Stimulated activated CD8-positive, alpha-beta memory T cell treated with anti-CD3 and anti-CD28 coated beads, Interleukin-4, amount 100 ng/mL, for 1 hour (primary cell): ENCODE measurements around the gene KPNB1.

ENCODE experiments used
- DNase-seq, 2 donors: peaks; one replicate each; pipeline ENCODE4 v3.0.0-alpha.2; 2020; ENCODE audit warnings: low read depth in 2 of 2, low spot score in 1 of 2

The KPNB1 gene

DNA sequence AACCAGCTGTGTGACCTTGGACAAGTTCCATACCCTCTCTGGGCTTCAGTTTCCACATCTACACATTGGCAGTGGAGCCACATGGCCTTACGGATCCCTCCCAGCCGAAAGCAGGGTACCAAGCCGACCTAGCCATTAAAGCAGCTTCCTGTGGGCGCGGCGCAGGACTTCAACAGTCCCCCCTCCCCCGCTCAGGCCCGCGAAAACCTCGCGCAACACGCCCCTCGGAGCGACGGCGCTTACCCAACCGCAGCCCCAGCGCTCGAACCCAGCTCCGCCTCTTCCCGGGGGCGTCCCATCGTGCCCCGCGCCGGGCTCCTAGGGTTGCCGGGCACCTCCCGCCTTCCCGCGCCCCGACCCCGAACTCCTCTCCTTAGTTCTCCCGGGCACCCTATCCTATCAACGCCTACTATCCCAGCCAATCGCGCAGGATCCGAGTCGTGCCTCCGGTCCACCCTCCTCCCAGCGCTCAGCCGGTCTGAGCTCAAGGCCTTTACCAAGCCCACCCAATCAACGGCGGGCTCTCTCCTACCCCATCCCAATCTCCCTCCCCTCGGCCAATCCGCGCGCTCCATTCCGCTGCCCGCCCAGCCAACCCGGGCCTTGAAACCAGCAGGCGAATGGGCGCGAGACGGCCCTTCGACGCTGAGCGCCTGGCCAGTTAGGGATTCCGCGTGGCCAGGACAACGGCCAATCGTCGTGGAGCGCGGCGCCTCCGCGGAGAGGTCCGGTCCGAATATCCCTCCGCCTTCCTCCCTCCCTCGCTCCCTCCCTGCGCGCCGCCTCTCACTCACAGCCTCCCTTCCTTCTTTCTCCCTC lies at the start of gene KPNB1:
KPNB1 (plus strand) TSS at position 767 of the 819 bp plus-strand sequence. CDS start 326 bp downstream, outside the sequence.
- DNase-seq: peak; percentile 88 to 94

DNA sequence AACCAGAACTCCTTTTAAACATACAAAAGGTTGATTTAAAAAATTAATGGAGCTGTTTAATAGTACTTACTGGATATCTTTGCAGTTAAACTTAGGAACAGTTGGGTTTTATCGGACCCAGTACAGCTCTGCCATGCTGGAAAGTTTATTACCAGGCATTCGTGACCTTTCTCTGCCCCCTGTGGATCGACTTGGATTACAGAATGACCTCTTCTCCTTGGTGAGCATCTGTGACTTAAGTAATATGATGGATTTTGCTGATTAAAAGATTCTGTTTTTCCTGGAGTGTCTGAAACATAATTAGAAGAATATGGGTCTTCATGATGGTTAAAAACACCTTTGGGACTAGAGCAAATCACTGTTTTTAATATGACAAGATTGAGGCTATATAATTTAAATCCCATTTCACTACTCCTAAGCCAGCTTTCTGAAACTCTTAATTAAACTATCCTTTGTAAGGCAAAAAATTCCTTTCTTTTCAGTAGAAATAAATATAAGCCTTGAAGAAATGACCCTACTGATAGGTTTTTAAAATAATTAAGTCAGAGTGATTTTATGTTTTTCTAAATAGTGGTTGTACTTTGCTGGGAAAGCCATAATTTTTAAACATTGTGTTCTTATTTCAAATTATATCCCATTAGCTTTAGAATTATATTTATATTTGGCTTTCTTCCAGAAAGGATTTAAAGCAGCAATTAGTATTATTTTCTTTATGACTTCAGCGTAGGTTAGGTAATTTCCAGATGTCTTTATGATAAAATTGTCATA lies 45.7 kb upstream of the KPNB1 start:
- DNase-seq: no peak

DNA sequence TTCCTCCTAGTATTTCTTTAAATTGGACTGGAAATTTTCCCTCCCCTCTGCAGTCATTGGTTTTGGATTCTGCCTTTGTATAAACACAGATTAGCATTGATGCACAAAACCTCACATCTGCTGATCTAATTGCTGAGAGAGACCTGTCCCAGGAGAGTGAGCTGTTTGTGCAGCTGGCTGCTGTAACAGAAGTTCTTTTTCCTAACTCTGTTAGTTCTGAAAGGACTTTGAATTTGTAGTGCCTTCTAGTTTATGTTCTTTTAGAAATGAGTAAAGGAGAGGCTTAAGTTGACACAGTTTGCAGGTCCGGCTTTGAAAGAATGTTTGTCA lies 45.2 kb upstream of the KPNB1 start:
- DNase-seq: no peak

DNA sequence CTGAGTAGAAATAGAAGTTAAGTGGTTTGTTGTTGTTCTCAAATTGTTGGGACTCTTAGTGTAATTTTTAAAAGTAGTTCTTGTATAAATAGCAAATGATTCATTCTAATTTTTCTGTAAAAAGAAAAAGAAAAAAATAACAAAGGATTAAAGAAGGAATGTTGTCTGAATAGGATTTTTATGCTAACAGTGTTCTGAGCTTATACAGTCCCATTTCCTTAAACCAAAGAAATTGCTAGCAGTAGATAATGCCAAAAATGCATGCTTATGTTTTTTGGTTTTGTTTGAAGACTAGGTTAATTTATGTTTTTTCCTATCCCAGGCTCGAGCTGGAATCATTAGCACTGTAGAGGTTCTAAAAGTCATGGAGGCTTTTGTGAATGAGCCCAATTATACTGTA lies 44.7 kb upstream of the KPNB1 start:
- no peak for DNase-seq

DNA sequence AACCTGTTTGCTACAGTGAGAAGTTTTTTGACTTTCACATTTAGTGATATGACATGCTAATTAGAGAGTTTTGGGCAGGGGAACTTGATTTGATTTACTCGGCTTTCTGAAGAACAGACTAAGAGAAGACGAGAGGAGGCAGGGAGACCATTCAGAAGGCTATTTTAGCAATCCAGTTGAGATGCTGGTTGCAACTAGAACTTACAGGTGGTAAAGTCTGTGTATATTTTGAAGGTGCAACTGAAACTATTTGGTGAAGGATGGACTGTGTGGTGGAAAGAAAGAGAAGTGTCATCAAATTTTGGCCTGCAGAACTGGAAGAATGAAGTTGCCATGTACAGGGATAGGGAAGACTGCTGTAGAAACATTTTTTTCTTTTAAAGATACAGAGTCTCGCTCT lies 42.2 kb upstream of the KPNB1 start:
- no peak for DNase-seq

DNA sequence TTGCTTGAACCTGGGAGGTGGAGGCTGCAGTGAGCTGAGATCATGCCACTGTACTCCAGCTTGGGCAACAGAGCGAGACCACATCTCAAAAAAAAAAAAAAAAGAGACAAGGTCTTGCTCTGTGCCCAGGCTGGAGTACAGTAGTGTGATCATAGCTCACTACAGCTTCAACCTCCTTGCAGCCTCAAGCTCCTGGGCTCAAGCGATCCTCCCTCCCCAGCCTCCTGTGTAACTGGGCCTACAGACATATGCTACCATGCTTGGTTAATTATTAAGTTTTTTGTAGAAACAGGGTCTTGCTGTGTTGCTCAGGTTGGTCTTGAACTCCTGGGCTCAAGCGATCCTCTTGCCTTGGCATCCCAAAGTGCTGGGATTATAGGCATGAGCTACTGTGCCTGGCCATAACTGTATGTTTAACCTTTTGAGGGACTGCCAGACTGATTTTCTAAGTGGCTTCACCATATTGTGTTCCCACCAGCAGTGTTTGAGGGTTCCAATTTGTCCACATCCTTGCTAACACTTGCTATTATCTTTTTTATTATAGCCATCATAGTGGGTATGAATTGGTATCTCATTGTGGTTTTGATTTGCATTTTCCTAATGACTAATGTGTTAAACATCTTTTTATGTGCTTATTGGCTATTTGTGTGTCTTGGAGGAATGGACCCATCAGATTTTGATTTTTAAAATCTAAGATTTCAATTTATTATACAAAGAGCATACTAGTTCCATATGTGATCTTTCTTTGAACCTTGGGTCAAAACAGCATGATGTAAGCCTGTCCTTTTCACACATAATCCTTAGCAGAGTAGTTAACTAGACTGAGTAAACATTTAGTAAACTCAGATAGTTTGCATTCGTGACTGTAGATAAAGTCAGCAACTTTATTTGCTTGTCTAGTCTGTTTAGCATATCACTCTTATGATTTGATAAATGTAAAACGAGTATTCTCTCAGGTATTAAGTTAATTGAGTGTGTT lies 38.1 kb upstream of the KPNB1 start:
- DNase-seq: no peak

DNA sequence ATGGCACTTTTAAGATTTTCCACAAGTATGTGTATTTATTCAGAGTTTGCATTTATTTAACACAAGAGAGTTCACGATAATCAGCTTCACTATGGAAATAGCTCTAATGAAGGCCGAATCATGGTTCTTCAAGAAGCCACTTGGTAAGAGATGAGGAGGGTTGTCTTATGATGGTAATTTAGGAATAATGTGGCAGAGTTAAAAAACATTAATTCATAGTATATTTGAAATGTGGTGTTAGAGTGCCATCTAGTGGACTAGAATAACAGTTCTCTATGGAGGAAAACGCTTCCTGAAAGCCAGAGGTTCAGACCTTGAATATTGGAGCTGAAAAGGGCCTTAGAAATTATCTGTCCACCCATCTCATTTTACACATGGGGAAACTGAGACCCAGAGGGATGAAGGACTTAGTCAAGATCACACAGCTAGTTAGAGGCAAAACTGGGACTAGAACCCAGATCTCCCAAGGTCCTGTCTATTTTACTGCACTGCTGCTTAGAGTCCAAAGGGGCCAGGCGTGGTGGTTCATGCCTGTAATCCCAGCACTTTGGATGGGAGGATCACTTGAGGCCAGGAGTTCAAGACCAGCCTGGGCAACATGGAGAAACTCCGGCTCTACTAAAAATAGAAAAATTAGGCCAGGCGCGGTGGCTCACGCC lies 33.8 kb upstream of the KPNB1 start:
- DNase-seq: no peak

DNA sequence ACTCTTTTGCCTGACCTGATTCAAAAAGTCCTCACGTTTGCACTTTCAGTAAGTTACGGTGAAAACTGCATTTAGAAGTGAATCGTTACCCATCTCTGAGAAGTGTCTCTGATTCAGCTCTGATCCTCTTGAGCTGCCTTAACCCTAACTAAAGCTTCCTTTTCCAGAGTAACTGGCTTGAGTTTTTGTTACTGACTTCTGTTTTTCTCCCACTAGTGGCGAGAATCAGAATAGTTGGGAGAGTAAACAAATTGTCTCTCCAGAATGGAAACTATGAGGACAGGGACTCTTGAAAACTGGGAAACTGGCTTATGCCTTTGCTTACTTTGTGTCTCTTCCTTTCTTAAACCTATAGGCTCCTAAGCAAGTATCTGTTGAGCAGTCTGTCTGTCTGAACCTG lies 31.3 kb upstream of the KPNB1 start:
- DNase-seq: no peak

DNA sequence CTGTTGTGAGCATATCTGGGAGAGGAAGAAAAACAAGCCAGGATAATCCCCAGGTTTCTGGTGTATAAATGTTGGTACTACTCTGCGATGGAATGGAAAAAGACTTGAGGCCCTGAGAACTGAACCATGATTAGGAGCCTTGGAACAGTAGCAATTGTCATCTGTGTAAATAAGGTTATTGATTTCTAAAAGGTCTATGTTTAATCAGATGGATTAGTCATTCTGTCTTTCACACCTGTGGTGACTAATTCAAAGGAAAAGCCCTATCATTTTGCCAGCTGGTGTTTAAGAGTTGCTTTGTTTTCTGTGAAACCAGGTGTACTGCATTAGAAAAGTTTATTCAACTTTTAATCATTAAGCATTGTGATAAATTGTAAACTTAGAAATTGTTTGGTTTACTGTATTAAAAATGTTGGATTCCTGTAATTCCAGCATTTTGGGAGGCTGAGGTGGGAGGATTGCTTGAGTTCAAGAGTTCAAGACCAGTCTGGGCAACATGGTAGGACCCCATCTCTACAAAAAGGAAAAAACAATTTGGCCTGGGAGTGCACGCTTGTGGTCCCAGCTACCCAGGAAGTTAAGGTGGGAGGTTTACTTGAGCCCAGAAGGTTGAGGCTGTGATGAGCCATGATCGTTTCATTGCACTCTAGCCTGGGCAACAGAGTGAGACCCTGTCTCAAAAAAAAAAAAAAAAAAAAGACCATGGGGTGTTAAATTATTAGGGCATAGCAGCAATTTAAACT lies 29.0 kb upstream of the KPNB1 start:
- no peak for DNase-seq

DNA sequence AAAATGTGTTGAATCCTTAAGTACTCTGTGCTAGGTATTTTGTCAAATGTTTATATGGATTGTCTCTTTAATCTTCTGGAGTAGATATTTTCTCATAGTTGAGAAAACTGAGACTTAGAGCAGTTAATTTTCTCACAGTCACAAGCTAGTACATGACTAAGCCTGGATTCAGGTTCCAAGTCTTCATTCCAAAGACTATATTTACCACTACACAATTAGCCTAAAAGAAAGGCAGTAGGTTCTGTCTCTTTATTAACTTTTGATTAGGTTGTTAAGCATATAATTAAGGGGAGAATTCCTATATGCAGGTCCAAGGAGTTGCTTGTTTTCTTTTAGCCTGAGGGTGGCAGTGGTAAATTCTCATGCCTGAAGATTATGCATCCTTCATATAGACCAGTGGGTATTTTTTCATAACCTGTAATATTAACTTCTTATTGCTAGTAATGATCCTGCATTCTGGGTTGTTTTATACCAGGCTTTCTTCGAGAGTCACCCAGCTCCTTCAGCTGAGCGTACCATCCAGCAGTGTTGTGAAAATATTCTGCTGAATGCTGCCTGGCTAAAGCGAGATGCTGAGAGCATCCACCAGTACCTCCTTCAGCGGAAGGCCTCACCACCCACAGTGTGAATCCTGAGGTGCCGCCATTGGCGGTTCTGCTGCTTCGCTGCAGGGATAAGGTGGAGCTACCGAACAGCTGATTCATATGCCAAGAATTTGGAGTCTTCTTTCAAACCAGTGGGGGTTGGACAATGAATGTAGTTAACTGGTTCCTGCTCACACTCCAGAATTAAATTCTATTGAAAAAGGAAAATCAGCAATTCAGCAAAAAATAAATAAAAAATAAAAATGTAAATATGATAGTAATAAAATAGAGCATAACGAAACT lies 28.2 kb upstream of the KPNB1 start:
- DNase-seq: no peak

DNA sequence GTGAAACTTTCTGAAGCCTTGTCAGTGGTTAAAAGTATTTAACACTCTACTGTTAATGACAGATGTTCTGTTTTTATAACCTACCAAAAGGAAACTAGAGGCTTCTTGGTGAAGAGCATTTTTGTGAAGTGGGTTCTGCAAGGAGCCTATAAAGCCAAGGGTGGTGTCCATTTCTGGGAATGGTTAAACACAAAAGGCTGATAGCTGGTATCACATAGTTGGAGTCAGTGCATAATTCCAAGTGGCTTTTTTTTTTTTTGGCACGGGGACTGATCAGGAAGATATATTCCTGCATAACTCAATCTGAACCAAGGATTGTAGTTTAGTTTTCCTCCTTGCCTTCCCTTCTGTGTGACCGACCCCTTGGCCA lies 27.6 kb upstream of the KPNB1 start:
- DNase-seq: no peak

DNA sequence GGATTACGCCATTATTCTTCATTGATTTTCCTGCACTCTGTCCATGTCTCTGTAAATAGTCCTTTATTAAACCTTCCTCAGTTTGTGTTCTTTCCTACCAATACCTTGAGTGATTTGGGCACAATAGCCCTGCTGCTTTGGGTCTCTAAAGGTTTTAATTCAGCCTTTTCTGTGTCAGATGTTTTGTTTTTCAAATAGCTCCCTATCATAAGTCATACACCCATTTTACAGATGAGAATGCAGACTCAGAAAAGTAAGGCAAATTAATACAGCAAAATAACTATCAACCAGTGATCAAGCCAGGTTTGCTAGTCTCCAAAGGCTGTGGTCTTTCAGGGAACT lies 25.0 kb upstream of the KPNB1 start:
- DNase-seq: no peak

DNA sequence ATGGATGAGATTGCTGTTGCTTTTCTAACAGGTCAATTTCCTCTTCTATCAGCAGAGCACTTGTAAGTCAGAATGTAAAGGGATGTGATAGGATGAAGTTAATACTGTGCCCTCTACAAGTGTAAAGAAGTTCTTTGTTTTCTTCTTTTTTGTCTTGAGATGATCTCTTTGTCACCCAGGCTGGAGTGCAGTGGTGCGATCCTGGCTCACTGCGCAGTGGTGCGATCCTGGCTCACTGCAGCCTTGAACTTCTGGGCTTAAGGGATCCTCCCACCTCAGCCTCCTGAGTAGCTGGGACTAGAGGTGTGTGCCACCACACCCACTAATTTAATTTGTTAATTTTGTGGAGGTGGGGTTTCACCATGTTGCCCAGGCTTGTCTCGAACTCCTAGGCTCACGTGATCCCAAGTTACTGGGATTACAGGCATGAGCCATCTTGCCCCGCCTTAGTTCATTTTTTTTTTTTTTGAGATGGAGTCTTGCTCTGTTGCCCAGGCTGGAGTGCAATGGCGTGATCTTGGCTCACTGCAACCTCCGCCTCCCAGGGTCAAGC lies 21.6 kb upstream of the KPNB1 start:
- no peak for DNase-seq

DNA sequence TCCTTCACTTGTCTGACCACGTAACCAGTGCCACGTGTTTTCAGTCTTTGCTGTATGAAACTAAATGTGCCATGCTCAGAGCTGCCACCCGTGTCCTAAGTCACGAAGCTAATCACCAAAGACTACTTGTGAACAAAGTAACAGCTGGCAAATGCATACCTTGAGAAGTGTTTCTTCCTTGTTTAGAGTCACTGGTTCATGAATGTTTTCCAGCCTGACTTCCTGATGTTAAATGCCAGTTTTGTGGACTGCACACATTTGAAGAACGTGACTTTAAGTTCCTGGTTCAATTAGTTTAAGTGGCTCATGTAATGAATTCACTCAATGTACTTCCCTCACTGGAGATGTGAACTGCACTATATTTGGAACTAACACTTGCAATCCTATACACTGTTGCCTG lies 19.9 kb upstream of the KPNB1 start:
- no peak for DNase-seq

DNA sequence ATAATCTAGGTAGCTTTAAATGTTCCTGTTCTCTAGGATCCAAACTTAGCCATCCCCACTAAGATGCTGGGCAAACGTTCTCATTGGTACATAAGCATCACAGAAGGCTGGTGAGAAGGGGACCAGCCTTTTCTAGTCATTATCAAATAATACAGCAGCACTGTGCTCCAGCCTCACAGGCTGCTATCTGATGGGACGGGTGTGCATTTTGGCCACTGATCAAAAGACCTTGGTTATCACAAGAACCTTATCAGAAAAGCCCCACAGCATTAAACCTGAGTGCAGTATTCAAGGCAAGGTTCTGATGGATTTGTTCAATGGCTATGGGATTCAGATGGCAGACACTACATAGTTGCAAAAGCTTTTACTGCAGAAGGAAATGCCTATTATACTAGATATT lies 19.1 kb upstream of the KPNB1 start:
- DNase-seq: no peak

DNA sequence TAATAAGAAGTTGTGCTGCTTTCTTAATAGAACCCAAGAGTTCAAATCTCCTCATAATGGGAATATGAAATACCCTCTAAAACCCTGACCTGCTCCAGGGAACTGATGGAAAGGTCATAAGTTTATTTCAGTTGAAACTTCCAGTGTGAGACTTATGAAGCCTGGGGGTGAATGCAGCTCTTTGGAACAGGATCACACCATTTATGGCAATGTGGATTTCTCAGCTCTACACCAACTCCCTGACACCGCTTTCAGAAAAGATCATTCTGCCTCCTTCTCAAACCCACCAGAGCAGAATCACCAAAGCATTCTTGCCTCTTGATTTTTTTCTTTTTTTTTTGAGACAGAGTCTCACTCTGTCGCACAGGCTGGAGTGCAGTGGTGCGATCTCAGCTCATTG lies 16.7 kb upstream of the KPNB1 start:
- no peak for DNase-seq

DNA sequence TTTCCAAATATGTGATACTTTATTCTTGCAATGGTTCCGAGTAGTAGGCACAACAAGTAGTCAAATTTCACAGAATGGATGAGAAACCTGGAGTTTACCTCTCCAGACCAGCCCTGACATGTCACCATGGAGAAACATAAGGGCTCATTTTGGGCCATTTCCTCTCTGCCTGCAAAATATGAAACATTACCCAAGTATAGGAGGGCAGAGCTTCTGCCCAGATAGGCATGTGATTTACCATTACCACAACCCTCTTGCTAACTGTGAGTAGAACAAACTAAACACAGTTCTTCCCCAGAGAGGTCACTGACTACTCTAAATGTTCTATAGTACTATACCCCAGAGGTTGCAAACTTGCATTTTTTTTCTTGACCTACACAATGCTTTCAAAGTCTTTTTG lies 15.7 kb upstream of the KPNB1 start:
- DNase-seq: no peak

DNA sequence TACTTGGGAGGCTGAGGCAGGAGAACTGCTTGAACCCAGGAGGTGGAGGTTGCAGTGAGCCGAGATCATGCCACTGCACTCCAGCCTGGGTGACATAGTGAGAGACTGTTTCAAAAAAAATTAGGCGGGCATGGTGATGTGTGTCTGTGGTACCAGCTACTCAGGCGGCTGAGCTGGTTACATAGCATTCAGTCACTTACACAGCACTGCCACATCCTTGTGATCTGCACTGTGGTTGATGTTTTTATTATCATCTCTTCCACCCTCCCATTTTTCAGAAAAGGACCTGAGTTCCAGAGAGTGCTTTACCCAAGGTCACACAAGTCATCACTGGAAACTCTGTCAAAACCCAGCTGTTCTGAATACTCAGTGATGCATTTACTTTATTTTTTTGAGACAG lies 14.8 kb upstream of the KPNB1 start:
- DNase-seq: no peak

DNA sequence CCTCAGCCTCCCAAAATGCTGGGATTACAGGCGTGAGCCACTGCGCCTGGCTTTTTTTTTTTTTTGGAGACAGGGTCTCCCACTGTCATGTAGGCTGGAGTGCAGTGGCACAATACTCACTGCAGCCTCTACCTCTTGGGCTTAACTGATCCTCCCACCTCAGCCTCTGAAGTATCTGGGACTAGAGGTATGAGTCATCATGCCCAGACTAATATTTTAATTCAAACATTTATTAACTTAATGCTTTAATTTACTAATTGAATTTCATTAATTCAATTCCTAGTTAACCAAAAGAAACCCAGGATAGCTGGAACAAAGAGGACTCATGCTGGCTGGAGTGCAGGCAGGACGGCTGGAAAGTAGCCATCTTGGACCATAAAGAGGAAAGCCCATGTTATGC lies 14.0 kb upstream of the KPNB1 start:
- DNase-seq: no peak
